Right renal pelvis (tissue), 4 donors: ENCODE measurements around the gene EPB41L4B. TPM values are rescaled to one million over a fixed set of nuclear protein-coding genes. Genes with fewer than 3 reads are reported as not detected.

ENCODE experiments used
- DNase-seq, 4 donors: peaks; one replicate each; pipeline ENCODE4 v3.0.0-alpha.2; 2013; ENCODE audit warnings: low read depth in 4 of 4, low spot score in 3 of 4, missing footprints in 1 of 4
- polyA plus RNA-seq, 4 donors: library from polyadenylated mRNA; unstranded; fragments of 120-200 nt; gene quantifications; one replicate each; pipeline ENCODE4 v1.2.1, GENCODE V29; 2013; ENCODE audit not compliant: insufficient read length in 4 of 4

The EPB41L4B gene
- polyA plus RNA-seq, 4 donors = 13.8 to 20.5 (median 16.7) TPM

DNA sequence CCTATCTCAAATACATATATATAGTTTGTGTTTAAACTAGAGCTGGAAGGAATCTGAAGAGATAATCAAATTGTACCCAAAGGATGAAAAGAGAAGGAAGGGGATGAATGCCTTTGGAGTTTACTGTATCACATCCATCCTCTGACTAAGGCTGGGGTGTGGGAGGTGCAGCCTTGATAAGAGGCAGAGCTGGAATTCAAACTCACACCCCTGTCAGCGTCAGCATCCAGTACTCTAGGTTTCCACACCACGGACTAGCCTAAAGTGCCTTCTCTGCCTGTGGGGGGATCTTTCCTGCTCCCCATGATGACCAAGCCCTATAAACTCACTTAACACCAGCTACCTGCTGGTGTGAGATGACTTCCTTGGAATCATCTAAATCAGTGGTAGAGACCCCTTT is 48.1 kb downstream of the EPB41L4B start:
- no peak for DNase-seq

DNA sequence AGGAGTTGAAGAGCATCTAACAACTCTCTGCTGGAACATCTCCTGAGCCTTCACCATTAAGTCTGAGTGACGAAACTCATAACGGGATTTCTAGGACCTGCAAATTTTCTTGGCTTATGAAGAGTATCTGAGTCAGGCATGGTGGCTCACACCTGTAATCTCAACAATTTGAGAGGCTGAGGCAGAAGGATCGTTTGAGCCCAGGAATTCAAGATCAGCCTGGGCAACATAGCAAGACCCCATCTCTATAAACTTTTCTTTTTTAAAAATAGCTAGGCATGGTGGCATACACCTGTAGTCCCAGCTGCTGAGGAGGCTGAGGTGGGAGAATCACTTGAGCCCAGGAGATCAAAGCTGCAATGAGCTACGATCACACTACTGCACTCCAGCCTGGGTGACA is 48.8 kb downstream of the EPB41L4B start:
- no peak for DNase-seq

DNA sequence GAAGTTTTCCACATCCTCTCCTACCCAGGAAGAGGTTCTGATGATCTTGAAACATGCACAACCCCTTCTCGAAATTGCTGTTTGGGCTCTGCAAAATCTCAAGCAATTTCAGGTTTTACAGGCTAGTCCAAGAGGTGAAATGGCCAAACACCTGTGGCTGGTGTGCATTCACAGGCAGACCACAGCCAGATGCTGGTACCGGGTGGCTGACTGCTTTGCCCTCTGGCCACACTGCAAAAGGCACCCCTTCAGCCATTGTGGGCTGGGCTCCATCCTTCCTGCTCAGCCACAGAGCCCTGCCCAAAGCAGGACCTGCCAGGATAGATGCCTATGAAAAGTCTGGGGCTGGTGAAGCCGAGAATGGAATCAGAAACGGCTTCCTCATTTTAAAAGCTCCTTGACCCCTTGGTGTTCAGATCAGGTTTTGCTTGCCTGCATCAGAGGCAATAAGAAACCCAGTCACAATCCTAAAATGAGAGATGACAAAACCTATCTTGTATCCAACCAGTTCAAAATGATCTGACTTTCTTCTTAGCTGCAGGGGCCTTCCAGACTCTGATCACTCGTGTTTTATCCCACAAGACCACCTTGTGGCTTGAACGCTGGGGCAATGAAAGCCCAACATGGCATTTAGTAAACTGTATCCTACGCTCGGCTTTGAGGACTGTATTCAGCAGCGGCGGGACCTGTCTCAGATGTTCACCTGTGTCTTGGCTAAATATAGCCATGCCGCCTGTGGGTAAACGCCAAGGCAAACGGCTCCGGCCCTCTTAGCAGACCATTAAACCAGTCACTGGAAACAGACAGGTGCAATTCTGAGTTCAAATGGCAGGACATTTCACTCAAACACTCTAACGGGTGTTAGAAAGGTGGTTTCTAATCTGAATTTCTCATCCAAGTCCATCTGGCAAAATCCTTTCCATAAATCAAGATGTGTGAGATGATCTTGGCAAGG is 49.6 kb downstream of the EPB41L4B start:
- no peak for DNase-seq

DNA sequence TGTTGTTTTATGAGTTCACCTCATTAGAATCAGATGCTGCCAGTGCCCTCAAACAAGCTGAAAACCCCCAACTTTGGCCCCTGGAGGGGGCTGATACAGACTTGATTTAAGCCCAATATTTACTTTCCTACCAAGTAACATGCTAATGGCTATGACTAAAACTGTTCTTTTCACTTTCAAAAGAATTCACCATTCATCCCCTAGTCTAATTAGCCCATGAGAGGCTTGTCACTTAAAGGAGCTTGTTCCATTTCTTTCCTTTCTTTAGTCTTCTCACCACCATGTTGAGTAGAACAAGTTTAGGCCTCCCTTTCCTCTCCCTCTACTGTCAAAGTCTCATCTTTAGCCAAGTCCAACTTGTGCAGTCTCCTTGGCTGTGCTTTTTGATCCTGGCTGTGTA is 50.4 kb downstream of the EPB41L4B start:
- no peak for DNase-seq

DNA sequence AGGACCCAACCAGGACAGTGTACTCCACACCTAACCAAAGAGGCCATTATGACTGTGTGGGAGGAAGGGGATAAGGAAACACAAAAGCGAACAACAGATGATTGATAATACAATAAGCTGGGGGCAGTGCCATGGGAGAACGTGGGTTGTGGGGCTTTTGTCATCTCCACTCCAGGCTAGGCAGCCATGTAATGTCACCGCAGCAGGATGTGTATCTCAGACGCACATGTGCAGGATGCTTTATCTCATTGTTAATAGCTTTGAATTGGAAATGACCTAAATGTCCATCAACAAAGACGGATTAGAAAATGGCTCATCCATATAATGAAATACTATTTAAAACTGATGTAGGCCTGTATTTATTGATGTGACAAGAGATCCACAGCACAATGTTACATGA is 51.0 kb downstream of the EPB41L4B start:
- DNase-seq = no peak

DNA sequence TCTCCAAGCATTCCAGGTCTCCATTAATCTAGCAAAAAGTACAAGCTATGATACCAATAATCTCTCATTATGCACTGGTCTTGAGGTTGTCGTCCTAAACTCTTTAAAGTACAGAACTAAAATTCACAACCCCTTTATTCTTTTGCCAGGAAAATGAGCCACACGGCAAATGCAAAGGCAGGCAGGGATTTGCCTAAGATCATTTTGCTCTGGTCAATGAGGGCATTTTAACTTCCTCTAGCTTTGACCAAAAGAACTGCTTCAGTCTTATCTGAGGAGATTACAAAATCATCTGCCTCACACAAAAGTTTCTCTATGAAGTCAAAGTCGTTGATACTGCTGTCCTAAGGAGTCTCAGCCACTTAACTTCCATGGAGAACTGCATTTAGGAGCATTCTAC is 51.8 kb downstream of the EPB41L4B start:
- DNase-seq = no peak

DNA sequence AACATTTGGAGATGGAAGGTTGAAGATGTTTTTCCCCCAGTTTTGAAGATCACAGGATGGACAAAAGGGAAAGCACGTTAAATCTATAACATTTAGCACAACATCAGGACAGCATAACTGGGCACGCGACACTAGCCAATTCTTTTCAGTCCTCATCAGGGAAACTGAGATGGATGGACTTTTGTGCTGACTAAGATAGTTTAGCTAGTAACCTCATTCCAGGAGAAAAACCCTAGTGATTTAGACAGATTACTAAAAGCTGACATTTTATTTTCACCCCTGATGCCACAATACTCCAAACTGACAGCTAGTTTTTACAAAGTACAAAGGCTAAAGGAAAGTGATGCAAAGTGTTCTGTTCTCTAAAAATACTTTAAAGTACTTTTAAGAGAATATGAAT is 53.3 kb downstream of the EPB41L4B start:
- no peak for DNase-seq

DNA sequence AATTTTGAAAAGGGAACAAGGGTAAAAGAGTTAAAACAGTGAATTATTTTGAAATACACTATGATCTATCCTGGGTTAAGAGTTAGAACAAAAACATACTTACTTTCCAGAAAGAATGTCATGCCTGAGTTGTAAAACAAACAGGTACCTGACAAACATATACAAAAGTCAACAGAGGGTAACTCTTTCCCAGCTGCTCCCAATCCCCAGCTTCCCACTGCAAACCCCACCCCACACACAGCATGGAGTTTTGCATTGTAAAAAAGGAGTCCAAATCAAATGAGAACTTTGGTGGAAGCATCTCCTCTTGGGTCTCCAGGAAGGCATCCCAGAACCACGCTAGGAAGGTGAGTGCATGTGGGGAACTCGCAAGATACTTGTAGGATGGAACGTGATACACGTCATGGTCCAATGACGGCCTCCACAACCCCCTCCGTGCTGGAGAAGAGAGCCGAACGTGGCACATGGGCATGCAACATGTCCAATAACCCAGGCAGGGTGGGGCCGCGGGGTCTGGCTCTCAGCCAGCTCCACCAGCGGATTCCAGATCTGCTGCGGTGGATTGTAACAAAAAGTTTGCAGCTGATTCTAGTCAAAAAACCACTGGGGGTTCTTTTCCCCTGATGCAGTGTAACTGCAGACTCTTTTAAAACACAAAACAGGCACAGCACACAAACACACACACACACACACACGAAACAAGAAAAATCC is 55.8 kb downstream of the EPB41L4B start:
- DNase-seq = peak in 2 of 4 donors; percentile 15 to 33

DNA sequence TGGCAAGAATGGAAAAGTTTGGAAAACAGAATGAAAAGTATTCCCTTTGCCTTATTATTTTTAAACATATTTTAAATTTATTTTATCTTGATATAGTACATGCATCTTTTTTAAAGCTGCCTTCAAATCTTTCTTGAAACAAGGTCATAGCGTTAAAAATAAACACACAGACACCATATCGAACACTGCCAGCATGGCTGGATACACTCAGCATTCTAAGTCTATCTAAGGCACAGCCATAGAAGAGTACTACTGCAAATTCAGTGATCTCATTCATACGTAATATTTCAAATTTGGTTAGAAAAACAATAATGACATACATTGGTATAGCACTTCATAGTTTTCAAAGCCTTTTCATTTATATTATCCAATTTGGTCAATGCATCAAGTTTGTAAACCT is 57.5 kb downstream of the EPB41L4B start:
- no peak for DNase-seq

DNA sequence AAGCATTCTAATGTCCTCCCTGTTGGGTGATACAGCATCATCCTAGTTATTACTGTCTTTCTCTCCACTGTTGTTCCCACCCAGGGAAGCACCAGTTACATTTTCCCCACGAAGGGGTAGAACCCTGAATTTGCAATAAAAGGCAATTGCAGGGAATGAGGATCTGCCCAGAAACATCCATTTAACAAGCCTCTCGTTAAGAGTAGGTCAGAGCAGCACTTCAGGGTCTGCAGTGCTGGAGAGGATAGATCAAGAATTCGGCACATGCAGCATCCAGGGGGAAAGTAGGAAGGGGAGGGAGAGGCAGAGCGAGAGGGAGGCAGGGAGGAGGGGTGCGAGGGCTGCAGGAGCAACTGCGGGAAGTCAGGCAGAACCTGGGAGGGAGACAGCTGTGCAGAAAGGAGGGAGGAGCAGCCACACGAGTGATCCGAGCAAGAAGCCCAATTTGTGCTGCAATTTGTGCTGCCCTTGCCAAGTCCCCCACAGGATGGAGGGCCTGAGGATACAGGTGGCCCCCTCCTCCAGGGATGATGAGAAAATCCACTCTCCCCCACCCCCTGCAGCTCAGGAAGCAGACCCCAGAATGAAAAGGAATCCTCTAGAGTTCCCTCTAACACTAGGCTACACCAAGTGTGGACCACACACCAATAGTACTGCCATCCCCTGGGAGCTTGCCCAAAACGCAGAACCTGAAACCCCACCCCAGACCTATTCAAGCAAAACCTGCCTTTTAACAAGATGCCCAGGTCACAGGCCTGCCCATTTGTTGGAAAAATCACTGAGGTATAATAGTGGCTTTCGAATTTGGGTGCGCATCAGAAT is 62.2 kb downstream of the EPB41L4B start:
- peak in 3 of 4 donors; percentile 9 to 38 (median 23) for DNase-seq

DNA sequence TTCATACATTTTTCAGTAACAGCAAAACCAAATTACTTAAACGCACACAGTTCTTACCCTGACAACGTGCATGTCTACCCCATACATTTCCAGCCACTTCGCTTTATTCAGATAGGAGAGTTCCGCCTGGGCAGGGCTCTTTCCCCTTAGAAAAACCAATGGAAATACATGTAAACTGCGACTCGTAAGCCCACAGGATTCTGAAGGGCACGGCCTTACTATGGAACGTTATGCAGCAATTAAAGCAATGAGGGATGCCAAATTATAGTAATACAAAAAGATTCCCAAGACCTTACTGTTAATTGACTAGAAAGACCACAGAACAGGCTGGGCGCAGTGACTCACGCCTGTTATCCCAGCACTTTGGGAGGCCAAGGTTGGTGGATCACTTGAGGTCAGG is 64.5 kb downstream of the EPB41L4B start:
- no peak for DNase-seq

DNA sequence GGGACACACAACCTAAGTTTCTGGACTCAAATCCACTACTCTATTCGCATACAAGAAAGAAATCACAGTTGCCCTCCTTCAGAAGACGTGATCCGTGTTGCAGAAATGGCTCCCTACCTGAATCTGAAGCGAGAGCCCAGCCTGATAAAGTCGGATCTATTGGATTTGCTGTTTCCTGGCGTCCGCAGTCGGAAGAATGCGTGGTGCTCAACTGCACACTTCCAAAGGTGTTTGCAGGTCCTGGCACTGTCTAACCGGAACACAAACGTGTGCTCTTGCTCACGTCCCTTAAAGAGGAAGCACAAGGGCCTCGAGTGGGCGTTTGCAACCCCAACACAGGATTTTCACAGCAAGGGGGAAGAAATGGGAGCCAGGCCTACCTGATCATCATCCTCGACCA is 65.5 kb downstream of the EPB41L4B start:
- no peak for DNase-seq

DNA sequence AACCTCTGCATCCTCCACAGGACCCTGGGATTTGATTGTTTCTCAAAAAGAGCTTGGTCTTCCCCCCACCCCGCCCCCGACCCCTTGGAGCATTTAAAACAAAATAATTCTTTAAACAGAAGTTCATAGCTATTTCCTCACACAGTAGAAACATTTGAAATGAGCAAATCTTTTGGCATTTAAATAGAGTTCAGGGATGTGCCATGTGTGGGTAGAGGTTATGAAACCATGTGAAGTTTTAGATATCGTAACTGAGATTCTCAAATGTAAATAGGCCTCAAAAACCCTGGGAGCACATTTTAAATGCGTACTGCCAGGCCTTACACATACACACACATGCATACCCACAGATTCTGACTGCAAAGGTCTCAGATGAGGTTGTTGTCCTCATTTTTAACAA is 66.5 kb downstream of the EPB41L4B start:
- DNase-seq = no peak

DNA sequence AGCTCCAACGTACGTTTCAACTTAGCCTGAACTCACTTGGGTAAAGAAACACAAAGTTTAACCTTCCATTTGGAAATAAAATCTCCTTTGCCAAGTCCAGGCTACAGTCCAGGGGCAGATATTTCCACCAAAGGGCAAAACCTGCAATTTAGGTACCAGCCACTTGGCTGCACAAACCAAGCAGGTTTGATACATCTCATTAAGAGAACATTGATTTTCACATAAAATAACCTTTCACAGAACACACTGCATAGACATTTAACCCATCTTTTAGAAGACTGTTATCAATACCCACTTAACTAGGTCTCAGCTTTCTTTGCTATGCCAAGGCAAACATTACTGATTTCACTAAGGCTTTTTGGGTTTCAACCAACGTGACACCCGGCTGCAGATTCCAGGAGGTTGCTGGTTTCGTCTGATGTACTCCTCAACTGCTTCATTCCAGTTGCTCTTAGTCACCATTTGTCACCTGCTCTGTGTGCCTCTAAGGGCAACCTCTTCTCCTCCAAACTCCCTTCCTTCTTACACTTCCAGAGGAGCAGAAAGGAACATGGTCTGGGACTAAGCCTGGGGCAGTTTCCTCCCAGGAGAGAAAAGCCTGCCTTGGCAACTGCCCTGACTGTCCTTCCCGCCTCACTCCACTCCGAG is 67.1 kb downstream of the EPB41L4B start:
- no peak for DNase-seq

DNA sequence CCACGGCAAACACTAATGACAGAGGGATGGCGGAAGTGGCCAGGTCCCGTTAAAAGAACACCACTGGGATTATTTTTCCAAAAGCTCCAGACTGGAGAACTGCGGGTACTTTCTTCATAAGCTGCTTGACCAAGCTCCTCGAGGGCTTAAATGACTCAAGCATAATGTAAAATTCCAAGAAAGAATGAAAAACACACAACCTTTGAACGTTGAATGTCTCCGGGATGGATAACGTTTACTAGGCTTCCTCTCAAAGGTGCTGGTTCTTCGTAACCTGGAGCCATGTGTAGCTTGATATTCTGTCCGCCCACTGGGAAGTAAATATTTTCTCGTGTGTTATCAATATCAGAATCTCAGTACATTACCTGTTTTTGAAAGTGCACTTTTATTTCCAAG is 67.6 kb downstream of the EPB41L4B start:
- DNase-seq = no peak

DNA sequence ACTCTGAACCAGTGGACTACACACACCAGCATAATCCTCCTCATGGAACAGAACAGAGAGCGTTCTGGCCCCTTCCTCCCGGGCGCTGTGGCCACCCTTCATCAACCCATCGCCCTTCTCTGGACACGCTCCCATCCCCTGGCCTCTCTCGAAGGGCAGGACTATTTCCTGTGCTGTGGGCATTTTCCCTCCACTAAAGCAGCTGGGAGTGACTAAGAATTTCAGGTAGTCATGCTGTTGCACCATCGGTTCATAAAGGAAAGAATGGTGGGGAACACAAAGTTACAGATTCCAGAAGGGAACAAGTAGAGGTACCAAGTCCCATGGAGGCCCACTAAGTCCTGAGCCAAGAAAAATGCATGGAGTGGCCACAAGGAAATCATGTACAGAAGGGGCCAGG is 68.6 kb downstream of the EPB41L4B start:
- no peak for DNase-seq

DNA sequence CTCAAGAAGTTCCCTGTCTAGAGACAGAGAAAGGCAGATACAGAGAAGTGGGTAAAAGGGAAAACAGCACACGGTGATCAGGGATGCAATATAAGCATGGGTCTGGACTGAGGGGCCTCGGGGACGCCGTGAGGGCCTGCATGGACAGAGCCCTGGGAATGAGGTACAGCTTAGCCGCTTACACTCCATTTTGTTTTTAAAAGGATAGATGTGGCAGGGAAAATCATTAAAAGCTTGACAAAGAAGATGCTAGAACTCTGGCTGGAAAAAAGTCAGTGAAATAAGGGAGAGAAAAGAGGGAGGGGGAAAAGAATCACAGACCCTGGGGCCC is 69.1 kb downstream of the EPB41L4B start:
- no peak for DNase-seq

DNA sequence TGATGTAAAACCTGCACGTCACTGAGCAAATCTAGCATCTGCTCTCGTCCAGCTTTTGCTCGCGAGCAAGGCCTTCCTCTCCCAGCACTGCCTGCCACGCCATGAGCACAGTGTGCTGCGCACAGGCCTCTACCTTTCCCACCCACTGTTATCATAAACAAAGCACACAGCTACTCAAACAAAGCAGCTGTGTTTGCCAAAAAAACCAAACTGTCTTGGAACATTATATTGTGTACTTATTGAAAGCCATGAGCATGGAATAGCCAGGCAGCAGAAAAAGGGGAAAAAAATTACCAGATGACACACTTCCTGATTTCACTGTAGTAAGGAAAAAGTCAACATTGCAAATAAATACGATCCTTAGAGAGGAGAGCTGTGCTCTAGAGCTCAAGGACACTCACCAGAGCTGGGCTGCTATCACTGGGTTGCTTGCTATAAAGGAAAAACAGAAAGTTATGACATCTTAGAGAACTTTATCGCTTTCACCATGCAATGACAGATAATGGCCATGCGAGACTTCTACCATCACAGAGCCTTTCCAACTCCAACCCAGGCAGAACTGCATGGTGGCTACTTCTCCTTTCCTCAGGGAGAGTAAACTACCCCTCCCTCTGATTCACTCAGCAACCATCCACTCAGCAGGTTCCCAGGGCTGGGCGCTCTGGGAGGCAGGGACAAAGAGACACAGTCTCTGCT is 69.6 kb downstream of the EPB41L4B start:
- DNase-seq = no peak

DNA sequence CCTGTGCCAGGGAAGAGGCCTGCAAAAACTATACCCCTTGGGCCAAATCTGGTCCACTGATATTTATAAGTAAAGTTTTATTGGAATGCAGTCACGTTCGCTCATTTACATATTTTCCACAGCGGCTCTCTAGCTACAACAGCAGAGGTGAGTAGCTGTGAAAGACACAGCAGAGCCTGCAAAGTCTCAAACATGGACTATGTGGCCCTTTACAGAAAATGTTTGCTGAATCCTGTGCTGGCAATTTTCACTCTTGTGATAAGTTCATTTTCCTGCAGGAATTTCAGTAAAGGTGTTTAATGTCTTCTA is 70.1 kb downstream of the EPB41L4B start:
- DNase-seq = no peak

DNA sequence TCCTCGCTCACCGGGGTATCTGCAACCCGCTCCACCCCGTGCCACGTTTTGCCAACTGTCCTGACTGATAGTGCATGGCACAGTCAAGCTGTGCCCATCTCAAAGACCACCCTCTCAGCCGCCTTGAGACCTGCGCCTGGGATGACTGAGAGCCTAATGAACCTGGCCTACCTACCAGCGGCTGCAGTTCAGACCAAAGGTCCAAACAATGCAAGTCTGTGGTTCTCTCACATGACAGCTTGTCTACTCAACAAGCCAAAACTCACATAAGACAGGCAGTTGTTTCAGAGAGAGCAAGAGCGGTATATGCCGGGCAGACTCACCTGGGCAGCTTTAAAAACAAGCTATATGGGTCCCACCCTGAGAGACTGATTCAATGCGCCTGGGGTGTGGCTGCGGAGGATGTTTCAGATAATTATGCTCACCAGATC is 70.5 kb downstream of the EPB41L4B start:
- DNase-seq = no peak
